ENCODE data around the gene GRK6. TPM values are rescaled to one million over a fixed set of nuclear protein-coding genes. Genes with fewer than 3 reads are reported as not detected.

The GRK6 gene
- total RNA-seq, 3 donors from 2014 or later, result 21.3 to 25.0 (median 22.1) TPM

- intact Hi-C loops (cut with DNase I; ENCODE audit: low total_unique reads), result loop anchor here (5.0 kb wide), 1 partner anchor 39 kb away; the partner anchor contains the start of gene F12
- TF ChIP-seq POLR2A (IDR thresholded peaks at IDR 0.05) (no peak), POLR2AphosphoS5 (IDR thresholded peaks at IDR 0.05) (no peak)
- H3K27ac ChIP-seq, result peak within 1 kb of the TSS; percentile 15 to 55
These were observed 20.0 kb downstream of the GRK6 start, which contains the start of gene PRR7 for GRCh38 chr5:177446200-177447065. Gene PRR7, plus strand, starts transcription at chr5:177446814. Its CDS starts 8,254 bp downstream, at chr5:177455068.

GRCh38 chr5:177447066-177447610 lies 20.7 kb downstream of the GRK6 start:
- H3K9me3 ChIP-seq, result no peaks in the 10 kb centered on the region
- no peak for TF ChIP-seq POLR2AphosphoS5 (IDR thresholded peaks at IDR 0.05)
- TF ChIP-seq CTCF (IDR thresholded peaks at IDR 0.05), result no peak
- TF ChIP-seq POLR2A (IDR thresholded peaks at IDR 0.05), result no peak
- peak overlapping the region; percentile 47 to 68 (median 60) for H3K4me3 ChIP-seq
- intact Hi-C loops (cut with DNase I; ENCODE audit: low total_unique reads), result loop anchor here (5.0 kb wide), 1 partner anchor 40 kb away; the partner anchor contains the start of gene F12
- H3K36me3 ChIP-seq, result no peaks in the 10 kb centered on the region
- peak overlapping the region; percentile 15 to 55 for H3K27ac ChIP-seq
- DNase-seq (ENCODE audit: low spot score in 2 of 2), result no peak
- H3K27me3 ChIP-seq, result peaks cover 0 to 3% of the 10 kb centered on the region in 2 donors
- H3K4me1 ChIP-seq, result peaks cover 0 to 13% of the 10 kb centered on the region in 2 donors

More at GRCh38 chr5:177446200-177447065, 20.0 kb downstream of the GRK6 start, which contains the start of gene PRR7:
- Histone ChIP-seq H3K4me1 (peaks cover 0 to 13% of the 10 kb centered on the region in 2 donors), H3K36me3 (no peaks in the 10 kb centered on the region), H3K9me3 (no peaks in the 10 kb centered on the region), H3K27me3 (peaks cover 0 to 3% of the 10 kb centered on the region in 2 donors), H3K4me3 (peak within 1 kb of the TSS; percentile 47 to 68 (median 60))
- DNase-seq (ENCODE audit: low spot score in 2 of 2), result no peak

- peak overlapping the region in 2 of 3 donors; percentile 60 to 68 for H3K4me3 ChIP-seq
- DNase-seq (ENCODE audit: low spot score in 2 of 2), result peak; percentile 73 to 80
- no peaks in the 10 kb centered on the region for H3K9me3 ChIP-seq
- H3K27me3 ChIP-seq, result peaks cover 0 to 5% of the 10 kb centered on the region in 2 donors
- peak overlapping the region; percentile 33 to 55 for H3K27ac ChIP-seq
- H3K4me1 ChIP-seq, result peaks cover 0 to 13% of the 10 kb centered on the region in 2 donors
- intact Hi-C loops (cut with DNase I; ENCODE audit: low total_unique reads), result loop anchor here (5.0 kb wide), 1 partner anchor 40 kb away; the partner anchor contains the start of gene F12
- no peak for TF ChIP-seq POLR2A (IDR thresholded peaks at IDR 0.05)
- TF ChIP-seq POLR2AphosphoS5 (IDR thresholded peaks at IDR 0.05), result peak in 1 of 3 donors; percentile 40
- TF ChIP-seq CTCF (IDR thresholded peaks at IDR 0.05), result peak in 1 of 3 donors; percentile 30
- H3K36me3 ChIP-seq, result no peaks in the 10 kb centered on the region
These were observed 21.3 kb downstream of the GRK6 start for GRCh38 chr5:177447611-177448243.

GRCh38 chr5:177448244-177448950 lies 21.9 kb downstream of the GRK6 start:
- Histone ChIP-seq H3K36me3 (no peaks in the 10 kb centered on the region), H3K27me3 (peaks cover 0 to 5% of the 10 kb centered on the region in 2 donors), H3K4me3 (peak overlapping the region in 2 of 3 donors; percentile 60 to 68), H3K27ac (peak overlapping the region; percentile 33 to 55), H3K4me1 (peaks cover 0 to 13% of the 10 kb centered on the region in 2 donors), H3K9me3 (no peaks in the 10 kb centered on the region)
- TF ChIP-seq POLR2AphosphoS5 (IDR thresholded peaks at IDR 0.05), result no peak
- no peak for TF ChIP-seq POLR2A (IDR thresholded peaks at IDR 0.05)
- TF ChIP-seq CTCF (IDR thresholded peaks at IDR 0.05), result no peak
- intact Hi-C loops (cut with DNase I; ENCODE audit: low total_unique reads), result loop anchor here (5.0 kb wide), 1 partner anchor 41 kb away; the partner anchor contains the start of gene F12
- no peak for DNase-seq (ENCODE audit: low spot score in 2 of 2)

Data from breast epithelium (tissue), 4 donors.